Fibroblast of the conjunctiva (primary cell): ENCODE measurements around the gene DLGAP5.

ENCODE experiments used
- DNase-seq: peaks from one replicate; pipeline ENCODE4 v3.0.0-alpha.2; 2010; ENCODE audit warnings: low read depth

The DLGAP5 gene, protein sequence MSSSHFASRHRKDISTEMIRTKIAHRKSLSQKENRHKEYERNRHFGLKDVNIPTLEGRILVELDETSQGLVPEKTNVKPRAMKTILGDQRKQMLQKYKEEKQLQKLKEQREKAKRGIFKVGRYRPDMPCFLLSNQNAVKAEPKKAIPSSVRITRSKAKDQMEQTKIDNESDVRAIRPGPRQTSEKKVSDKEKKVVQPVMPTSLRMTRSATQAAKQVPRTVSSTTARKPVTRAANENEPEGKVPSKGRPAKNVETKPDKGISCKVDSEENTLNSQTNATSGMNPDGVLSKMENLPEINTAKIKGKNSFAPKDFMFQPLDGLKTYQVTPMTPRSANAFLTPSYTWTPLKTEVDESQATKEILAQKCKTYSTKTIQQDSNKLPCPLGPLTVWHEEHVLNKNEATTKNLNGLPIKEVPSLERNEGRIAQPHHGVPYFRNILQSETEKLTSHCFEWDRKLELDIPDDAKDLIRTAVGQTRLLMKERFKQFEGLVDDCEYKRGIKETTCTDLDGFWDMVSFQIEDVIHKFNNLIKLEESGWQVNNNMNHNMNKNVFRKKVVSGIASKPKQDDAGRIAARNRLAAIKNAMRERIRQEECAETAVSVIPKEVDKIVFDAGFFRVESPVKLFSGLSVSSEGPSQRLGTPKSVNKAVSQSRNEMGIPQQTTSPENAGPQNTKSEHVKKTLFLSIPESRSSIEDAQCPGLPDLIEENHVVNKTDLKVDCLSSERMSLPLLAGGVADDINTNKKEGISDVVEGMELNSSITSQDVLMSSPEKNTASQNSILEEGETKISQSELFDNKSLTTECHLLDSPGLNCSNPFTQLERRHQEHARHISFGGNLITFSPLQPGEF

DNA sequence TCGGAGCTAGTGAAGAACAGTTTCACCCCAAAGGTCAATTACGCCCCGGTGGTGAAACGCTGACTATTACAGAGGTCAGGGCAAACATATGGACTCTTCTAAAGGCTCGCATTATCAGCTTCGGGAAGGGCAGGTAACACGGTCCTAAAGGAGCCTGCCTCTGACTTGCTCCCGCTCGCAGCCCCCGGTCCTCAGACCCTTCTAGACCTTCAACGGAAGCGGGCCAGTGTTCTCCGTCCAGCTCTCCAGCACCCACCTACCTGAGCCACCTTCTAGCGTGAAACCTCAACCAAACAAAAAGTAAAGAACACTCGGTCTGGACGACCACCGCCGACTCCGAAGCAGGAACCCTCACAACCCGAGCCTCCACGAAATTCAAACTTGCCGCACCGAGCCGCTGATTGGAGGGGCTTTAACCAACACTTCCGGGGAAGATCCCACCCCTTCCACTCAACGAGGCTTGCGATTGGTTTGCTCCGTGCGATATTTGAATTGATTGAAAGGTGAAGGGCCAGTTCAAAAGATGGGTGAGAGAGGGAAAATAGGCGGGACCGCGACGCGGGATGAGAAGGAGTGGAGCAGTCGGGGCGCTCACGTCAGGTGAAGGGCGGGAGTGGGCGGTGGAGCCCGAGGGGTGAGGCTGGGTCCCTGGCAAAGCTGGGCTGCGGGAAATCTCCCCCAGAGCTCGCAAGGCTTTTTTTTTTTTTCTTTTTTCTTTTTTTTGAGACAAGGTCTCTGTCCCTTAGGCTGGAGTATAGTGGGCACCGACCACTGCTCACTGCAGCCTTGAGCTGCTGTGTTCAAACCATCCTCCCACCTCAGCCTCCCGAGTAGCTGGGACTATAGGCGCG lies at the start of gene DLGAP5:
Gene DLGAP5 (minus strand): TSS at position 383 of the 851 bp plus-strand sequence. CDS start 2,406 bp downstream, outside the sequence.
- peak; percentile 90 for DNase-seq

DNA sequence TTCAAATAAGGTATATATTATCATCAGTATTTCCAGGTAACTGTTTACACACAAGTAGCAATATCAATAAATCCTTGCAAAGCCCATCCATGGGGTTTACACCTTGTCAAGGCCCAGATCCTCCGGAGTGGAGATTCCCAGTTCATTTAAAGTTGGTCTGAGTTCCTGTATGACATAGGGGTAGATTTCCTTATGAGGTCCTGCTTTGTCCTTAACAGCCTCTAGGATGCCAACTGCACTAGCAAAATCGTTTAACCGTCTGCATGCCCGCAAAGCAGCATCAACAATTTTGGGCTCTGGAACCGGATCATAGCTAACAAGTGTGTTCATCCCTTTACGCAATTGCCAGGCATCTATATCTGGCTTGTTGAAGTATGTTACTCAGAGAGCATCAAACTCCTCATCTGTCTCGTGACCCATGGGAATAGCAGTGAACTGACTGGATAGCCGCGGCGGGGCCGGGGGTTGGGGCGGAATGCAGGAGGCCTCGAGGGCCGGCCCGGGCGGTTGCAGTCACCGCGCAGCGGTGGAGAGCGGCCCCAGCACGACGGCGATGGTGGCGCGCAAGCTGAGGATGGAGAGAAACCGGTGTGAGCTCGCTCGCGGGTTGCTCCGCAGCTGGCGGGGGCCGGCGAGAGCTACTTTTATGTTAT lies 49.3 kb upstream of the DLGAP5 start:
- DNase-seq = peak; percentile 13

DNA sequence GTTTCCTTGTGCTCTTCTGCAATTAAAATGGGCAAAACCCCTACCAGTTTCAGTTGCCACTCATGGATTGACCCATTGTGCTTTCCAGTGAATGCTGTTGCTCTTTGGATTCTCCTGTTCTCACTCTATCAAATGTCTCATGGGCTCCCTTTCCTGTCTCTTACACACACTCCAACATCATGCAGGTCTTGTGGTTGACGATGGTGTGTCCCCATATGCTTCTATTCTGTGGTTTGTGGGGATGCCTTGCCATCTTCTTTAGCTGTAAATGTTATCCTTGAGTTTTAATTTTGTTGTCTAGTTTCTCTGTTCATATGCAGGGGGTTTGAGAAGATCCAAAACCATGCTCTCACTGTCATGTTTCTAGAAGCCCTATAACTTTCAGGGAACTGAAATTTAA lies 47.9 kb upstream of the DLGAP5 start:
- no peak for DNase-seq

DNA sequence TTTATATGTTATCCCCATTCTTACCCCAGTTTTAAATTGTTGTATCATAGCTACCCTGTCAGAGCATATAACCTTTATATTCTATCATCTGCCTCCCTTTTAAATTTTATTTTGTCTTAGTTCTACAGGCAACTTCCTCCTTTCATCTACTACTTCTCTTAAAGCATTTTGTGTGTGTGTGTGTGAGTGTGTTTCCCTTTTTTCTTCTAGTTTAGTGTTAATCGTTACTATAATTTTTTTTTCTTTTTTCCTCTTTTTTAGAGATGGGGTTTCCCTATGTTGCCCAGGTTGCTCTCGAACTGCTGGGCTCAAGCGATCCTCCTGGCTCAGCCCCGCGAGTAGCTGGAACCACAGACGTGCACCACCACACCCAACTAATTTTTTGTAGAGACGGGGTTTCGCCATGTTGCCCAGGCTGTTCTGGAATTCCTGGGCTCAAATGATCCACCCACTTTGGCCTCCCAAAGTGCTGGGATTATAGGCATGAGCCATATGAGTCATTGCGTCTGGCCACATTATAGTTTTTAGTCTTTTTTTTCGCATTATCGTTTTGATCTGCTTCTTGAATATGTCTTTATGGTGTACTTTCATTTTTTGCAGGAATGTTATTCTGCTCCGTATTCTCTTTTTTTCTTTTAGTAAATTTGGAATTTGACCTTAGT lies 46.8 kb upstream of the DLGAP5 start:
- DNase-seq = no peak

DNA sequence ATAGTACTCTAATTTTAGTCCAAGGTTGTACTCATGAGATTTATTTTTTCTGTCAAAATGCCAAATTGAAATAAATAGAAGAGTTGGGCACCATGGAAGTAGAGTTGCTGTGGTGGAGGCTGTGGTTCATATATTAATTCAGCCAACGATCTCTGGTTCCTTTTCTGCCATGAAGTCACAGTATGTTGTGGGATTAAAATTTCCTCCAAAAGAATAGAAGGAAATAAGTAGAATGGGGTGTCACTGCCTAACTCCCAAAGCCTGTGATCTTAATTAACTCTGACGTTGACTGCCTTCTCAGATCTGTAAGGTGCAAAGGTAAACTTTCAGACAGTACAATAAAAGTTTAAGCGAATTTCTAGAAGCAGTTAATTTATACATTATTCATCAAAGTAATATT lies 42.2 kb upstream of the DLGAP5 start:
- DNase-seq = no peak

DNA sequence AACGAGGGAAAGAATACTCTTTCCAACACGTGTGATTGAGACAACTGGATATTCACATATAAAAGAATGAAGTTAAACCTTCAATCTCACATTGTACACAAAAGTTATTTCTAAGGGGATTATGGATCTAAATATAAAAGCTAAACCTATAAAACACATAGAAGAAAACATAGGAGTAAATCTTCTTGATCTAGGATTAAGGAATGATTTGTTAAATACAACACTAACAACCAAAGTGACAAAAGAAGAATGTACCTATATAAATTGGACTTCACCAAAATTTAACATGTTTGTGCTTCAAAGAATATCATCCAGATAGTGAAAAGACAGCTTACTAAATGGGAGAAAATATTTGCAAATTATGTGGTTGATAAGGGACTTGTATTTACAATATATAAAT lies 36.9 kb upstream of the DLGAP5 start:
- DNase-seq = no peak

DNA sequence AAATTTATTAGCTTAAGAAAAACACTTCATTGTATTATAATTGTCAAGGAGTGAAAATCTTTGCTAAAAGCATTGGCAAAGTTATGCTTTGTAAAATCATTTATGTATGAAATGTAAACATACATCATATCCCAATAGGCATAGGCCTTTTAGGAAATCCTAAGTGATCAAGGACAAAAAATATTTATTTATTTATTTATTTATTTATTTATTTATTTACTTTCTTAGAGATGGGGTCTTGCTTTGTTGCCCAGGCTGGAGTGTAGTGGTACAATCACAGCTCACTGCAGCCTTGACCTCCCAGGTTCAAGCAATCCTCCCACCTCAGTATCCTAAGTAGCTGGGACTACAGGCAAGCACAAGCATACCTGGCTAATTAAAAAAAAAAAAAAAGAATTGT lies 32.0 kb upstream of the DLGAP5 start:
- DNase-seq = no peak

DNA sequence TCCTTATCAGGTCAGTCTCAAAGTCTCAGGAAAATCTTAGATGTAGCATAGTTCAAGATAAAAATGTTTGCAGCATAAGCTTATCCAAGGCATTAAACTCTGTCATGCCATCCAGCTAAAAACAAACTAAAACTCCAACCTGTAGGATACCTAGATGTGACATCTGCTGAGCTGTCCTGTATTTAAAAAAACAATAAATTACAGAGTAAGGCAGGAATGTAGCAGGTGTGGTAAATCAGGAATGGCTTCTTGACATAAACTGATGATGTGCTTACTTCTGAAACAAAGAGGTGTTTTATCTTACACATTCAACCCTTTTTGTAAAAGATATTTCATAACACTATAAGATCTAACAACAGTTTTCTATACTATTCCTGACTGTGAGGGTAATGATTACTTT lies 30.6 kb upstream of the DLGAP5 start:
- no peak for DNase-seq

DNA sequence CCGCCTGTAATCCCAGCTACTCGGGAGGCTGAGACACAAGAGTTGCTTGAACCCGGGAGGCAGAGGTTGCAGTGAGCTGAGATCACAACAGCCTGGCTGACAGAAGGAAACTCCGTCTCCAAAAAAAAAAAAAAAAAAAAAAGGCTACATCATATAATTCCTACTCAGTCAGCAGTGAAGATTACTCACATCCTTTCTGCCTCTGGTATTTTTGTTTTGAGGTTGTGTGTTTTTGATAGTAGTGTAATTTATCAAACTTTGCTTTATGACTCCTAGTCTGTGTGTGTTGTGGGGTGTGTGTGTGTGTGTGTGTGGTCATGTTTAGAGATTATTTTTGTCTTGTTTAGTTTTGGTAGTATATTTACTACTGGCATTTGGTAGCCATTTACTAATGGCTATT lies 29.8 kb upstream of the DLGAP5 start:
- no peak for DNase-seq

DNA sequence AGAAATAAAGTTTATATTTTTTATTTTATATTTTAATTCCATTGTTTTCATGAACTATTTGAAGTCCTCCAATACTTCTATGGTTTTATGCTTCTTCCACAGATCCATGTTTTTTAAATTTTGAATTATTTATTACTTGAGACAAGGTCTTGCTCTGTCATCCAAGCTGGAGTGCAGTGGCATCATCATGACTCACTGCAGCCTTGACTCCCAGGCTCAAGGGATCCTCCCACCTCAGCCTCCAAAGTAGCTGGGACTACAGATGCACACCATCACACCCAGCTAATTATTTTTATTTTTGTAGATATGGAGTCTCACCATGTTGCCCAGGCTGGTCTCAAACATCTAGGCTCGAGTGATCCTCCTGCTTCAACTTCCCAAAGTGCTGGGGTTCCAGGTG lies 28.8 kb upstream of the DLGAP5 start:
- no peak for DNase-seq

DNA sequence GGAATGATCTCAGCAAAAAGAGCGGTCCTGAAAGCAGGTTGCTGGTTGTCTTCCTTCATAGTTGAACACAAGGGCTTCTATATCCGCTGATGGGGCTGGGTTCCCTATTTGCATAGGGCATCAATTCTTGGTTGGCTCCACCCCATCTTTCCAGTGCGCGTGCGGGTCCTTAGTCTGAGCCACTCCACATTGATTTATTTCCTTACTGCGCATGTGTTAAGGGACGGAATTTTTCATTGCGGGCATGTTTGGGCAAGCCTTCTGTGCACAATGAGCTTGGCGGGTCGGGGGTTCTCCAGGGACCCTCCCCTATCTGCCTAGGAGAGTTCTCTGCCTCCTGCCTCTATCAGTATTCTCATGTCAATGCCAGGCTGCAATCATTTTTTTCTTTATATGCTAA lies 21.2 kb upstream of the DLGAP5 start:
- no peak for DNase-seq

DNA sequence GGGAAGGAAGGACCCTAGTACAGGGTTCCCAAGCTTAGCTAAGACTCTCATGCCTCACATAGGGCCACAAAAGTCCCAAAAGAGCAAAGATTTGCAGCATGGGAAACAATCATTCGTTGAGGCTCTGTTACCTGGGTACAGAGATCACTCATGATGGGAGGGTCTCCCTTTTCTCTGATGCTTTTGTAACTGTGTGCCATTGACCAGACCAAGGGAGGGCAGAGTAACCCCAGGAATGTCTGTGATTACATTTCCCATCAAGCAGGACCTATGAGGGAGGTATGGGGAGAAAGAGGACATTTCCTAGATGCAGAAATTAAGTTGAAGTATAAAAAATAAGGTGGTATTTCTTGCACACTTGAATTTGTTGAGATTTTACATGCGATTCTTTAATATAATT lies 16.4 kb upstream of the DLGAP5 start:
- no peak for DNase-seq

DNA sequence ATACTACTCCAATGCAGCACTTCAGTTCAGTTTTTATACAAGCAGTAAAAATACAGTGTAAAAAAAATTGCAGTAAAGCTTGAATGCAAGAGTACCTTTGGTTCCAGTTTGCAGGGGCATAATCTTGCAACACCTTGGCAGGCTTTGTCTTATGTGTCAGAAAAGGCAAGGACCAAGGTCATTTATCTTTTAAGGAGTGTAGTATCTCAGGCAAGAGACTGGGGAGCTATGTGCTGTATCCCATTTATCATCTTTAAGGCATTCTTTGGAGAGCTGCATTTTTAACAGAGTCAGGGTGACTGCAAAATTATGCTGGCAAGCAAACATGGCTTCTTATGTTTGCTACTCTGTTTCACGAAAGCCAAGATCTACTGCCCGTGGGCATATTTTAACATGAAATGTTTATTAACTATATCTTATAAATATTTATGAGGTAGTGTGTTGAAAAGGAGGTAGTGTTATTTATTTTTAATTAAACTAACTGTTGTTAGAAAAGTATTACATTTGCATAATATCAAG lies 14.8 kb upstream of the DLGAP5 start:
- no peak for DNase-seq

DNA sequence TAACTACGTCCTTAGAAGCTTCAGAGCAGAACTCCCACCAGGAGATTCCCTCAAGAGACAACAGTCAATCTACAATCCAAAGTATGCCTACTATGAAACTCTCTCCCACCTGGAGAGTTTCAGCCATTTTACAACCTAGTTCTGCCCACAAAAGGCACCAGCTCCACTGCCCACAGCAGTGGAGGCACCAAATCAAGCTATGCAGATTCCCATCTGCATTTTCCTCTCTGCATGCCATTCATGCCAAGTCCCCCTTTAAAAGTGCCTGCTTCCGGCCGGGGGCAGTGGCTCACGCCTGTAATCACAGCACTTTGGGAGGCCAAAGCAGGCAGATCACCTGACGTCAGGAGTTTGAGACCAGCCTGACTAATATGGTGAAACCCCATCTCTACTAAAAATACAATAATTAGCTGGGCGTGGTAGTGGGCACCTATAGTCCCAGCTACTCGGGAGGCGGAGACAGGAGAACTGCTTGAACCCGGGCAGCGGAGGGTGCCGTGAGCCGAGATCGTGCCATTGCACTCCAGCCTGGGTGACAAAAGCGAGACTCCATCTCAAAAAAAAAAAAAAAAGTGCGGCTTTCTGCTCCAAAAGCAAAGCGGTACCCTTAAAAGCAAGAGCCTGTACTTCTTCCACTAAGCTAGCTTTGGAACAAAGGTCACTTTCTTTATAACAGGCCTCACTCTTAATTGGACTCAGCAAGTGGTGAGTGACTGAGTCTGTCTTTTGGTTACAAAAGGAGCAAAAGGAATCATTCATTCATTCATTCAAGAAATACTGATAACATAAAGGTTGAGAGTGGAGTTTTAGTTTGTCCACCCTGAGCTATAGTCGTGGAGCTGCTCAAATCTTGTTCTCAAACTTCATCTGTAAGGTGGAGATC lies 10.1 kb upstream of the DLGAP5 start:
- DNase-seq = no peak

DNA sequence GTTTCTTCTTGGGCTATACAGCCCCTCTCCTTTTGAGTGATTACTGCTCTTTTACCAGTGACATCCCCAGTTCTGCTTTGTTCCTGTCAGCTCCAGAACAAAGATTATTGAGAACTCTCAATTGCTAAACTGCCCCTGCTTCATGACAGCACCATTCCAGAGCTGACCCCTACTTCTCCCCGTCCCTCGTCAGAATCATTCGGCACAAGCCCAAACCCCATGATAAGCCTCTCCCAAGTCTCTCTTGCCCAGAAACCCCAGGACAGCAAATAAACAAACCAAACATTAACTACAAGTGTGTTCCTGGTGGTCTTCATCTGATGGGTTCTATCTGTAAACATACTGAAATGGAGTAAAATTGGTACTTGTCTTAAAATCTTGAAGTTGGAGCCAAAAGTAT lies 9.3 kb upstream of the DLGAP5 start:
- DNase-seq = no peak

DNA sequence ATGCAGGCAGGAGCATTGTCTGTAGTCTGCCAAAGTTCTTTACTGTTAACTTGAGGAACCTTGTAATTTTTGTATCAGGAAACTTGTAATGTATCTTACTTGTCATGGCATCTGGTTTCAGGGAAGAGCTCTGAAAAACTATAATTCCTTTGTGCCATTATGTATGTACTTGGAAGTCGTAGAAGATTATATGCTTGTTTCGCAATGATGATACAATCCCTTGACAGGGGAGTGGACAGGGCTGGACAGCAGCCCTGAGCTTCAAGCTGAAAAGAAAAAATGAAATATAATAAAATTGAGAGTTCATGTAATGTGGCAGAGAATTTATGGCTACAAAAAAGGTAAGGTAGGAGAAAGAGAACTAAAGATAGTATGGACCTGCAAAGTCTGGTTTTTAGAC lies 7.4 kb upstream of the DLGAP5 start:
- no peak for DNase-seq

DNA sequence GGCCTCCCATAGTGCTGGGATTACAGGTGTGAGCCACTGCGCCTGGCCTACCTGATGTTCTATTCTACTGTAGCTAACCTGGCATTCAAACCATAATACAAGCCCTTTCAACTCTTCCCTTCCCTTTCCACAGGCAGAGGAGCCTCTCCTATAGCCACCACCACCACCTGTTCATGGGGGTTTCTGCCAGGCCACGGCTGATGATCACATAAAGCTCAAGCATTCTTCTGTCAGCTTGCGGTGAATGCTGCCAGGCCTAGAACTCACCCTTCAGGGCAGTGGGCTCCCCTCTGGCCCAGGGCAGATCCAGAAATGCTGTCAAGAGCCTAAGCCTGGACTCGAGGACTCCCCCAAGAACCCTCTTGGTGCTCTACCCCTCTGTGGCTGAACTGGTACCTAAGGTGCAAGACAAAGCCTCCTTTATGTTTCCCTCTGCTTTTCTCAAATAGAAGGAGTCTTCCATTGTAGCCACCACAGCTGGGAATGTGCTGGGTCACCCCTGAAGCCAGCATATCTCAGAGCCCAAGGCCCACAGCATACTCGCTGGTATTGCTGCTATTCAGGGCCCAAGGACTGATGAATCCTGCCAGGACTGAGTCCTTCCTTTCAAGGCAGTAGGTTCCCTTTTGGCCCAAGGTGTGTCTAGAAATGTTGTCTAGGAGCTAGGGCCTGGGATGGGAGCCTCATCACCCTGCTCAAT lies 3.4 kb upstream of the DLGAP5 start:
- no peak for DNase-seq

DNA sequence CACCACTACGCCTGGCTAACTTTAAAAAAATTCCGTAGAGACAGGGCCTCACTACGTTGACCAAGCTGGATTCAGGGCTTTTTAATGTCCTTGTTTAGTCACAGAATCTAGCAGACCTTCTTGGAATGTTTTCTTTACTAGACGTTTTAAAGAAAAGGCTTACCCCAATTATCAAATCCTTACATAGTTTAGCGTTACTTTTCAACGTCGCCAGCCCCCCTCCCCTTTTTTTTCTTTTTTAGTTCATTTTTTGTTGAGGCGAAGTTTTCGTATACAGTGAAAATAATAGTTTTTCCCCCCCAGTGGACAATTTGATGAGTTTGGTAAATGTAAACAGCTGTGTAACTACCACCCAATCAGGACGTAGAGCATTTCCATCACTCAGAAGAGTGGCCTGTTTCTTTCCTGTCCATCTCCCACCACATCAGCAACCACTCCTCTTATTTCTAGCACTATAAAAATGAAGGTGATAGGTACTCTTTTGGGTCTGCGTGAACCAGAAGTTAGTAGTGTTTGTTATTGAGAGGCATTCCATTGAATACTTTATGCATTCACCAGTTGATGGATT lies 753 bp upstream of the DLGAP5 start:
- no peak for DNase-seq

DNA sequence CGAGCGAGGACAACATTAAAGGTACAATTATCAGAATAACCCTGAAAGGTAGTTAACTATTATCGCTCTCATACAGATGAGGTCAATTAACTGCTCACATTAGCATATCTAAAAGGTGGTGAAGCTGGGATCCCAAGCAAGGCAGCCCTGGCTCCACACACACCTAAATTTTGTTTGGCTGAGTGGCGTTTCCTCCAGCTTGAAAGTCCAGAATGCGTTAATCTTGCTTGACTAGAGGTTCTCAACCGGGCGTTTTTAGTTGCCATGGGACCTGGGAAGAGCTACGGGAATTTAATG lies 531 bp downstream of the DLGAP5 start:
- no peak for DNase-seq
